HG03159 (cell line): Measurements from ENCODE around the gene TMEM126A.

Experiments used
- ATAC-seq: cut with Tn5 transposase; IDR thresholded peaks from one replicate; pipeline ENCODE4 v1.9.1; 2021; ENCODE audit warnings: mild to moderate bottlenecking, moderate library complexity; ENCODE audit not compliant: unreplicated experiment

TMEM126A gene

GRCh38 chr11:85694385-85694980, 46.7 kb downstream of the TMEM126A start:
- ATAC-seq, result no peak

DNA sequence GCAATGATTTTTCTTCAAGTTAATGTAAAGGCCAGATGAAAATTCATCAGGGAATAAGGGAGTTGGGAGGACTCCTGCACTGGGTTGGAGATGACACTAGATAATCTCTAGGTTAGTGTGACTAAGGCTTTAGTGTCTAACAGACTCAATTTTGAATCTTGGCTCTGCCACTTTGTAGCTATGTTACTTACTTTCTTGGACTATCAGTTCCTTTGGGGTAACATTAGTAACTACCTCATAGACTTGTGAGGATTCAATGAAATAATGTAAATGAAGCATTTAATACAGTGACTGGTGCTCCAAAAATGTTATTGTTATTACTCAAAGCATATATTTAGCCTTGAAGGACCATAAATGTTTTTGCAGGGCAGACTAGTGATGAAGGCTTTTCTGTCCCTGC, 47.8 kb downstream of the TMEM126A start:
- ATAC-seq, result no peak

GRCh38 chr11:85697747-85698146, 50.0 kb downstream of the TMEM126A start:
- ATAC-seq, result no peak

GRCh38 chr11:85698195-85698594, 50.4 kb downstream of the TMEM126A start:
- no peak for ATAC-seq

DNA sequence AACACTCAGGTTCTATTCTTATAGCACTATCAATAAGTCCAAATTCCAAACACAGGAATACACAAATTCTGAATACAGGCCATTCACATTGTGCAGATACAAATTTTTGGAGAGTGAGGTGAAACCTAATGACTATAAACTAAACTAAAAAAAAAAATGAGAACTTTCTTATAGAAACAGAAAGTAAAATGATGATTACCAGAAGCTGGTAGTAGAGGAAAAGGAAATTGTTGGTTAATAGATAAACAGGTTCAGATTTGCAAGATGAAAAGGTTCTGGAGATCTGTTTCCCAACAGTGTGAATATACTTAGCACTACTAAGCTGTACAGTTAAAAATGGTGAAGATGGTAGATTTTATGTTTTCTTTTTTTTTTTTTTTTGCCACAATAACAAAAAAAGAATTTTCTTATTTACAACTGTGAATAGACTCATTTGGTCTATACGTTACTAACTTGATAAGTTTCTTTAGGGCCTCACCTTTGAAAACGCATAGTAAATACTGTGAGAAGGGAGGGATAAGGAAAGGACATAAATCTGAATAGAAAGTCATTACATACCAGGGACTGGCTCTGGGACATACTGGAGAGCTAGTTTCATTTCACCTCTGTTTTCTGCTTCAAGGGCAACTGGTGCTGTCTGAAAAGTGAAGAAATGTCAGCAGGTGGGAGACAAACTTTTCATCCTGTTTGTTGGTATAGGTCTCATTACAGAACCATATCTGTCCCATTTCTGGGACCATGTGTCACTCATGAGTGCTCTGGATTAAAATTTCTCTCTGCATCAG, 52.4 kb downstream of the TMEM126A start:
- peak; percentile 77 for ATAC-seq

- ATAC-seq, result no peak
Measured at GRCh38 chr11:85704967-85705366, 57.2 kb downstream of the TMEM126A start.

- no peak for ATAC-seq
Measured at GRCh38 chr11:85705800-85706199, 58.0 kb downstream of the TMEM126A start.
